ENCODE results near the gene PCLO. TPM values are rescaled to one million over a fixed set of nuclear protein-coding genes. Genes with fewer than 3 reads are reported as not detected.

The PCLO gene
- polyA plus RNA-seq, 3 donors, result not detected

- no peaks in the 10 kb centered on the region for H3K27me3 Mint-ChIP-seq (ENCODE audit: low read depth in 3 of 3)
- intact Hi-C loops (cut with micrococcal nuclease), result no loop called here
- no peak for TF ChIP-seq CTCF (IDR thresholded peaks at IDR 0.05)
Measured at GRCh38 chr7:82957521-82957920, 205.2 kb downstream of the PCLO start.

DNA sequence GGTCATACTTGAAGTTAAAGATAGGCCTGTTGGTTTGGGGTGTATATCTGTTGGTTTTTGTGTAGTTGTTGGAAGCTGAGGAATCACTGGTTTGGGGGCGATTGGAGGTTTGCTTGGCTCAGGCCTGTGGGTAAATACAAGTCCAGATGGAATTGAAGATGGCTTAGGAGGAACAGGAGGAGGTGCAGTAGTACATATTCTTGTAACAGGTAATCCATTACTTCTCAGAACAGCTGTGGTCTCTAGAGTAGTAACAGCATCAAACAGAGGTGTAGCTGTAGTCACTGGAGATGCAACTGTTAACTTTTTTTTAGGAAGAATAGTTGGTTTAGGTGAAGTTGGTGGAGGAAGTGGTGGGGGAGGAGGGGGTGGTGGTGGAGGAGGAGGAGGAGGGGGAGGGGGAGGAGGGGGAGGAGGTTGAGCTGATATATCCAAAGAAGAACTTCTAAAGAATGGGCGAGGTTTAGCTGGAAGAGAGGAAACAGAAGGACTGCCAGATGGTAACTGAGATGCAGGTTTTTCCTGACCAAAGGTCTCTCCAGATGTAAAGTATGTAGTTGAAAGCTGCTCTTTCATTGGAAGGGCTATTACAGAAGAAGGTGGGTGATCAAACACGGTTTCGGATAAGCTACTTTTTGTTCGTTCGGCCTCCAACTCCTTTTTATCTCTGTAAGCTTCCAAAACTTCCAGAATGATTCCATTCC, 209.2 kb downstream of the PCLO start:
- Mint-ChIP-seq H3K36me3 (no peaks in the 10 kb centered on the region), H3K4me1 (no peaks in the 10 kb centered on the region), H3K27ac (no peak overlapping the region), H3K4me3 (no peak overlapping the region), H3K27me3 (ENCODE audit: low read depth in 3 of 3) (no peaks in the 10 kb centered on the region), H3K9me3 (peaks cover 3 to 16% (median 10%) of the 10 kb centered on the region in 7 donors)
- no peaks in the 10 kb centered on the region for H3K36me3 ChIP-seq (replicated peaks in 1 of 2; ENCODE audit: control insufficient read depth in 1 of 2, insufficient read depth in 2 of 2, low read length in 2 of 2)
- no peaks in the 10 kb centered on the region for H3K79me2 ChIP-seq (ENCODE audit: insufficient read depth, low read length)
- no peak overlapping the region for H3K9ac ChIP-seq (ENCODE audit: insufficient read depth, low read length, poor library complexity, severe bottlenecking)
- 85% methylated on average over 2 of the region's 6 CpGs for WGBS (ENCODE audit: insufficient coverage)
- no peak overlapping the region for H3K4me3 ChIP-seq (replicated peaks in 1 of 3; ENCODE audit: low read depth in 2 of 3, low read length in 3 of 3)
- H3K27me3 ChIP-seq (ENCODE audit: control insufficient read depth in 2 of 2, insufficient read depth in 2 of 2, low read length in 2 of 2), result no peaks in the 10 kb centered on the region
- intact Hi-C loops (cut with micrococcal nuclease), result no loop called here
- H4K20me1 ChIP-seq (ENCODE audit: insufficient read depth, low read length), result no peaks in the 10 kb centered on the region
- H3K4me2 ChIP-seq (replicated peaks; ENCODE audit: extremely low read depth, low read length, poor library complexity, severe bottlenecking), result no peak overlapping the region
- no peak overlapping the region for H3K27ac ChIP-seq (ENCODE audit: low read depth in 1 of 2, low read length in 2 of 2)
- H3K4me1 ChIP-seq (ENCODE audit: control insufficient read depth in 1 of 2, insufficient read depth in 2 of 2, low read length in 2 of 2), result no peaks in the 10 kb centered on the region
- TF ChIP-seq CTCF (IDR thresholded peaks at IDR 0.05), result no peak
- no peak for DNase-seq
- peaks cover 17 to 35% of the 10 kb centered on the region in 2 donors for H3K9me3 ChIP-seq (replicated peaks in 1 of 2; ENCODE audit: control insufficient read depth in 1 of 2, insufficient read depth in 1 of 2, low read length in 2 of 2)
- H2AFZ ChIP-seq (ENCODE audit: insufficient read depth, low read depth, low read length, poor library complexity, severe bottlenecking), result no peak overlapping the region

More at GRCh38 chr7:82957521-82957920, 205.2 kb downstream of the PCLO start:
- H3K9ac ChIP-seq (ENCODE audit: insufficient read depth, low read length, poor library complexity, severe bottlenecking), result no peak overlapping the region
- no peak overlapping the region for H3K4me3 ChIP-seq (replicated peaks in 1 of 3; ENCODE audit: low read depth in 2 of 3, low read length in 3 of 3)
- peaks cover 0 to 12% (median 3%) of the 10 kb centered on the region in 7 donors for H3K9me3 Mint-ChIP-seq
- H3K36me3 ChIP-seq (replicated peaks in 1 of 2; ENCODE audit: control insufficient read depth in 1 of 2, insufficient read depth in 2 of 2, low read length in 2 of 2), result no peaks in the 10 kb centered on the region
- no CpG with 5 or more reads among the region's 1 CpG for WGBS (ENCODE audit: insufficient coverage)
- H3K4me1 Mint-ChIP-seq, result no peaks in the 10 kb centered on the region
- peaks cover 8 to 13% of the 10 kb centered on the region in 2 donors for H3K9me3 ChIP-seq (replicated peaks in 1 of 2; ENCODE audit: control insufficient read depth in 1 of 2, insufficient read depth in 1 of 2, low read length in 2 of 2)
- no peak overlapping the region for H3K4me2 ChIP-seq (replicated peaks; ENCODE audit: extremely low read depth, low read length, poor library complexity, severe bottlenecking)
- no peak overlapping the region for H2AFZ ChIP-seq (ENCODE audit: insufficient read depth, low read depth, low read length, poor library complexity, severe bottlenecking)
- H3K36me3 Mint-ChIP-seq, result no peaks in the 10 kb centered on the region
- H4K20me1 ChIP-seq (ENCODE audit: insufficient read depth, low read length), result no peaks in the 10 kb centered on the region
- H3K27ac ChIP-seq (ENCODE audit: low read depth in 1 of 2, low read length in 2 of 2), result no peak overlapping the region
- DNase-seq, result no peak
- no peak overlapping the region for H3K4me3 Mint-ChIP-seq
- H3K27ac Mint-ChIP-seq, result no peak overlapping the region
- no peaks in the 10 kb centered on the region for H3K4me1 ChIP-seq (ENCODE audit: control insufficient read depth in 1 of 2, insufficient read depth in 2 of 2, low read length in 2 of 2)
- H3K27me3 ChIP-seq (ENCODE audit: control insufficient read depth in 2 of 2, insufficient read depth in 2 of 2, low read length in 2 of 2), result no peaks in the 10 kb centered on the region
- no peaks in the 10 kb centered on the region for H3K79me2 ChIP-seq (ENCODE audit: insufficient read depth, low read length)
